HG03095 (cell line): Measurements from ENCODE around the gene NDUFB6.
"Not testable (repeated sequence)": the region's sequence is repeated elsewhere in the genome, so short reads cannot be mapped to it uniquely, and the experiment has no call there.

Source experiments
- ATAC-seq: cut with Tn5 transposase; IDR thresholded peaks from one replicate; pipeline ENCODE4 v1.9.1; 2021; ENCODE audit warnings: moderate library complexity; ENCODE audit not compliant: unreplicated experiment

Gene NDUFB6

GRCh38 chr9:32524892-32525708 is 47.9 kb downstream of the NDUFB6 start:
- ATAC-seq, result peak; percentile 21

- not testable (repeated sequence) for ATAC-seq
Measured at GRCh38 chr9:32524558-32524891, 48.4 kb downstream of the NDUFB6 start.

DNA sequence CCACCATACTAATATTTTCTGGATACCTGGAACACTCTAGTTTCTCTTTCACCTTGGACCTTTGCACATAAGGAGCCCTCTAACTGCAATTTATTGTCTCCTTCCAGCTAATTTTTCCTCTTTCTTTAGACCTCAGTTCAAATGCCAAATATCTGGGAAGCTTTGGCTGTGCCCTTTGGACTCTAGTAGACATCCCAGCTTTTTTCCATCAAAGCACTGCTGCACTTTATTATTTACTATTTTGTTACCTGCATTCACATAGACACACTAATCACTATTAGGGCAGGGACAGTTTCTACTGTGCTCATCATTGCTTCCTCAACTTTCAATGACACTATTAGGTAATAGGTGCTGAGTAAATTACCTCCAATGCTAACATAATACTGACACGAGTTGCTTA is 49.0 kb downstream of the NDUFB6 start:
- no peak for ATAC-seq

- ATAC-seq, result no peak
Measured at GRCh38 chr9:32518276-32518675, 54.7 kb downstream of the NDUFB6 start.

DNA sequence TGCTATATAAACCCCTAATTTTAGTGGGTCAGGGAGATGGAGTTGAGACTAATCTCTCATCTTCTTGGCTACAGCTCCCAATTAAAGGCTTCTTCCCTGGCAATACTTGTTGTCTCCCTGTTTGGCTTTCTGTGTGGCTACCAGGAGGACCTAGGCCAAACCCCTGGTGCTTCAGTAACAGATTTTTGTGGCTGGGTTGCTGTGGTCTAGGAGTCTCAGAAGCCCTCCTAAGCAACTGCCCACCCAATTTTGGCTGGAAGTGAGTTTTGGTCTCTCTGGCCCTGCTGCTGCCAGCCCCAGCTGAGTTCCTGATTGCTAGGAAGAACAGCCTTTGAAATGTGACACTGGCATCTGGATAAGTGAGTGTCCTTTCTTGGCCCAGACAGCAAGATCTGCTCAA is 56.7 kb downstream of the NDUFB6 start:
- no peak for ATAC-seq

- ATAC-seq, result no peak
Measured at GRCh38 chr9:32508728-32509127, 64.2 kb downstream of the NDUFB6 start.

DNA sequence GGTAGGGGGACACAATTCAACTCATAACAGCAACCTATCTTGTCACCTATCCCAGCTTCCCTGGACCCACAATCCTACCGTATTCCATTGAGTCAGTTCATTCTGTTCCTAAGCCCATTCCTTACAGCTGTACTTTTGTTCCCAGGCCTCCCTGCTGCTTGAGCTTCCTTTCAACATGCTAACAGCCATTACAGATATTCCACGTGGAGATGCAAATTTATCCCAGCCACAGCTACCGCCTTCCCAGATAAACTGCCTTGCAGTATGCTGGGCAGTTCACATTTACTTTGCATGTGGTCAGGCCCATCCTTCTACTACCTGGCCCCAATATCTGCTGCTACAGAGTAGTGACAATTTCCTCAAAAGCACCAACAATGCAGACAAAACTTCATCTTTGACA is 70.0 kb downstream of the NDUFB6 start:
- ATAC-seq, result no peak
